Measurements from ENCODE around the gene CELSR1.

DNA sequence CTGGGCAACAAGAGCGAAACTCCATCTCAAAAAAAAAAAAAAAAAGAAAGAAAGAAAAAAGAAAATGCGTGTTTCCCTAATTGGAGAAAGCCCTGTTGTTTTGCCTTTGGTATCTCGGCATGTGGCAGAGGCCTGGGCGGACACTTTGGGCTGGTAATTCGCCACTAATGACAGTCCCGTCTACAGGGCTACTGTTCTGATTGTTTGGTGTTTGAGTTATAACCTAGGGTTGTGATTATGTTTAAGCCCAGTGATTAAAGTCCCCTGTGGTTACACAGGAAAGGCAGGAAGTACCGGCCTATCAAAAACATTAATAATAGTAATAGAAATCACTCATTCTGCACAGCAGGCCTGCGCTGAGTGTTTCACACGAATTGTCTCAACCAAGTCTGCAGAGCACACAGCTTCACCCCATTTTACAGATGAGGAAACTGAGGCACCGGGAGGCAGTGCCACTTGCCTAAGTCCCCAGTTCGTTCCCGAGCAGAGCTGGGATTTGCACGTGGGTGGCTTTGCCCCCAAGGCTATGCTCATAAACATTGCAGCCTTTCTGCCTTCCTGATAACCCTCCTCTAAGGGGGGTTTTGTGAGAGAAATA, 43.6 kb upstream of the CELSR1 start:
- TF ChIP-seq CTCF (IDR thresholded peaks at IDR 0.05) (no peak), EP300 (IDR thresholded peaks at IDR 0.05) (no peak)

Data from ovary (tissue), 3 donors.